ENCODE results near the gene LDAH.

The LDAH gene

GRCh38 chr2:20822535-20823490 is at the start of gene LDAH:
LDAH (minus strand) TSS chr2:20823101; CDS start chr2:20801463, 21,638 bp downstream.
- Histone ChIP-seq H3K9me3 (ENCODE audit: severe bottlenecking) (no peaks in the 10 kb centered on the region), H3K4me1 (ENCODE audit: insufficient read depth, poor library complexity, severe bottlenecking) (no peaks in the 10 kb centered on the region), H3K36me3 (ENCODE audit: low read depth) (no peaks in the 10 kb centered on the region), H3K4me3 (ENCODE audit: severe bottlenecking) (peak within 1 kb of the TSS; percentile 64), H3K27ac (ENCODE audit: poor library complexity, severe bottlenecking) (peak within 1 kb of the TSS; percentile 68), H3K27me3 (ENCODE audit: insufficient read depth, poor library complexity, severe bottlenecking) (no peaks in the 10 kb centered on the region)
- no peak for TF ChIP-seq CTCF (IDR thresholded peaks at IDR 0.05; ENCODE audit: poor library complexity, severe bottlenecking)
- peak; percentile 86 for DNase-seq (ENCODE audit: low spot score)
- peak; percentile 83 for ATAC-seq (ENCODE audit: low read depth)

- Histone ChIP-seq H3K4me3 (ENCODE audit: severe bottlenecking) (no peak overlapping the region), H3K9me3 (ENCODE audit: severe bottlenecking) (no peaks in the 10 kb centered on the region), H3K27ac (ENCODE audit: poor library complexity, severe bottlenecking) (no peak overlapping the region), H3K4me1 (ENCODE audit: insufficient read depth, poor library complexity, severe bottlenecking) (no peaks in the 10 kb centered on the region), H3K27me3 (ENCODE audit: insufficient read depth, poor library complexity, severe bottlenecking) (no peaks in the 10 kb centered on the region), H3K36me3 (ENCODE audit: low read depth) (no peaks in the 10 kb centered on the region)
- DNase-seq (ENCODE audit: low spot score) = no peak
- no peak for TF ChIP-seq CTCF (IDR thresholded peaks at IDR 0.05; ENCODE audit: poor library complexity, severe bottlenecking)
- ATAC-seq (ENCODE audit: low read depth) = peak; percentile 42; the same call in 2 of the 3 replicates
These were observed 45.5 kb upstream of the LDAH start for GRCh38 chr2:20868377-20868776.

GRCh38 chr2:20862850-20863249 is 39.9 kb upstream of the LDAH start:
- H3K27me3 ChIP-seq (ENCODE audit: insufficient read depth, poor library complexity, severe bottlenecking) = no peaks in the 10 kb centered on the region
- no peak overlapping the region for H3K4me3 ChIP-seq (ENCODE audit: severe bottlenecking)
- no peaks in the 10 kb centered on the region for H3K36me3 ChIP-seq (ENCODE audit: low read depth)
- H3K27ac ChIP-seq (ENCODE audit: poor library complexity, severe bottlenecking) = no peak overlapping the region
- DNase-seq (ENCODE audit: low spot score) (no peak), ATAC-seq (ENCODE audit: low read depth) (no peak)
- no peaks in the 10 kb centered on the region for H3K4me1 ChIP-seq (ENCODE audit: insufficient read depth, poor library complexity, severe bottlenecking)
- H3K9me3 ChIP-seq (ENCODE audit: severe bottlenecking) = no peaks in the 10 kb centered on the region
- no peak for TF ChIP-seq CTCF (IDR thresholded peaks at IDR 0.05; ENCODE audit: poor library complexity, severe bottlenecking)

- Histone ChIP-seq H3K27me3 (ENCODE audit: insufficient read depth, poor library complexity, severe bottlenecking) (no peaks in the 10 kb centered on the region), H3K36me3 (ENCODE audit: low read depth) (no peaks in the 10 kb centered on the region), H3K4me3 (ENCODE audit: severe bottlenecking) (no peak overlapping the region), H3K9me3 (ENCODE audit: severe bottlenecking) (no peaks in the 10 kb centered on the region), H3K27ac (ENCODE audit: poor library complexity, severe bottlenecking) (no peak overlapping the region), H3K4me1 (ENCODE audit: insufficient read depth, poor library complexity, severe bottlenecking) (no peaks in the 10 kb centered on the region)
- DNase-seq (ENCODE audit: low spot score) (no peak), ATAC-seq (ENCODE audit: low read depth) (no peak)
- no peak for TF ChIP-seq CTCF (IDR thresholded peaks at IDR 0.05; ENCODE audit: poor library complexity, severe bottlenecking)
These were observed 32.6 kb upstream of the LDAH start for GRCh38 chr2:20855456-20855855.

GRCh38 chr2:20852670-20853069 is 29.8 kb upstream of the LDAH start:
- Histone ChIP-seq H3K4me3 (ENCODE audit: severe bottlenecking) (no peak overlapping the region), H3K9me3 (ENCODE audit: severe bottlenecking) (no peaks in the 10 kb centered on the region), H3K4me1 (ENCODE audit: insufficient read depth, poor library complexity, severe bottlenecking) (no peaks in the 10 kb centered on the region), H3K27ac (ENCODE audit: poor library complexity, severe bottlenecking) (no peak overlapping the region), H3K36me3 (ENCODE audit: low read depth) (no peaks in the 10 kb centered on the region), H3K27me3 (ENCODE audit: insufficient read depth, poor library complexity, severe bottlenecking) (no peaks in the 10 kb centered on the region)
- no peak for DNase-seq (ENCODE audit: low spot score)
- no peak for TF ChIP-seq CTCF (IDR thresholded peaks at IDR 0.05; ENCODE audit: poor library complexity, severe bottlenecking)
- ATAC-seq (ENCODE audit: low read depth) = no peak

Measured in RWPE2 (cell line).